Stimulated activated CD8-positive, alpha-beta memory T cell treated with anti-CD3 and anti-CD28 coated beads, Interleukin-15, amount 100 ng/mL, for 24 hours (primary cell): Measurements from ENCODE around the gene COL23A1.

ENCODE experiments used
- DNase-seq: peaks from one replicate; pipeline ENCODE4 v3.0.0-alpha.2; 2020; ENCODE audit warnings: low read depth

COL23A1 gene

DNA sequence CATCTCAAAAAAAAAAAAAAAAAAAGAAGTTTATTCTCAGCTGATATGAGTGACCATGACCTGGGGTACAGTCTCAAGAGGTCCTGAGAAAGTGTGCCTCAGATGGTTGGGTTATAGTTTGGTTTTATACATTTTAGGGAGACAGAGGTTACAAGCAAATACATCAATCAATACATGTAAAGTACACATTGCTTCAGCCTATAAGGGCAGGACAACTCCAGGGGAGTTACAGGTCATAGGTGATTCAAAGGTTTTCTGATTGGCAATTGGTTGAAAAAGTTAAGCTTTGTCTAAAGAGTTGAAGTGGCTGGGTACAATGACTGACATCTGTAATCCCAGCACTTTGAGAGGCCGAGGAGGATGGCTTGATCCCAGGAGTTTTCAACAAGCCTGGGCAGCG, 400.8 kb downstream of the COL23A1 start:
- DNase-seq, result no peak
